Esophagus squamous epithelium (tissue), 4 donors: Measurements from ENCODE around the gene NR2F6.

Source experiments
- CTCF ChIP-seq, 6 experiments: fragments of 450-650 bp in 4 of 6; fragments of 200-600 bp in 2 of 6; sonication (generic) in 2 of 6; IDR thresholded peaks; one replicate each; pipeline ENCODE4 v1.5.1; 2016 to 2019; ENCODE audit warnings: antibody characterized with exemption in 6 of 6, mild to moderate bottlenecking in 4 of 6, moderate library complexity in 4 of 6
- POLR2A ChIP-seq, 4 donors: fragments of 450-650 bp; IDR thresholded peaks; one replicate each; pipeline ENCODE4 v1.6.1; 2017; ENCODE audit warnings: antibody characterized with exemption in 4 of 4, mild to moderate bottlenecking in 4 of 4, moderate library complexity in 3 of 4

GRCh38 chr19:17282488-17283125 lies 36.9 kb upstream of the NR2F6 start:
- no peak for TF ChIP-seq POLR2A (IDR thresholded peaks at IDR 0.05)
- TF ChIP-seq CTCF (IDR thresholded peaks at IDR 0.05), result peak; percentile 88 to 92 (median 90)
